GM21825 (cell line): ENCODE data around the gene C4orf33.
"Not testable (repeated sequence)": the region's sequence is repeated elsewhere in the genome, so short reads cannot be mapped to it uniquely, and the experiment has no call there.

ENCODE experiments used
- ATAC-seq: cut with Tn5 transposase; IDR thresholded peaks from one replicate; pipeline ENCODE4 v1.9.1; 2021; ENCODE audit warnings: mild to moderate bottlenecking, moderate library complexity; ENCODE audit not compliant: unreplicated experiment

C4orf33 gene

DNA sequence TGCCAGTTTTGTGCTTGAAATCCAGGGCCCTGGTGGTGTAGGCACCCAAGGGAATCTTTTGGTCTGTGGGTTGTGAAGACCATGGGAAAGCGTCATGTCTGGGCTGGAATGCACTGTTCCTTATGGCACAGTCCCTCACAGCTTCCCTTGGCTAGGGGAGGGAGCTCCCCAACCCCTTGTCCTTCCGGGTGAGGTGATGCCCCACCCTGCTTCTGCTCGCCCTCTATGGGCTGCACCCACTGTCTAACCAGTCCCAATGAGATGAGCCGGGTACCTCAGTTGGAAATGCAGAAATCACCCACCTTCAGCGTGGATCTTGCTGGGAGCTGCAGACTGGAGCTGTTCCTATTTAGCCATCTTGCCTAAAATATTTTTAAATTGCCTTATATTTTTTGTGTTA, 30.7 kb downstream of the C4orf33 start:
- ATAC-seq: not testable (repeated sequence)

DNA sequence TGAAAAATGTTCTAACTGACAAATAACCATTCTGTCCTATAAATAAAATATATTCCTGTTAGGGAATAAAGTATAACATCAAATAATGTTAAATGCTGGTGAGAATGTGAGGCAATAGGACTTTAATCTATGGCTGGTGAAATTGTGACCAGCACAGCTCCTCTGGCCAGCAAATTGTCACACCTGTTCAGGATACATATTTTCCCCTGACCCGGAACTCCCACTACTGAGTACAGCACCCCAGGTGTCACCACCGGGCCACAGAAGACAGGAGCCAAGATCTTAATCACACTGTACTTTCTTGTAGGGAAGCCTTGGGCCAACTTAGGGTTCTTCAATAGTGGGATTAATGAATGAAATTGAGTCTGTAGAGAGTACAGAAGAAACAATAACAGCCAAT, 33.2 kb downstream of the C4orf33 start:
- ATAC-seq: no peak

DNA sequence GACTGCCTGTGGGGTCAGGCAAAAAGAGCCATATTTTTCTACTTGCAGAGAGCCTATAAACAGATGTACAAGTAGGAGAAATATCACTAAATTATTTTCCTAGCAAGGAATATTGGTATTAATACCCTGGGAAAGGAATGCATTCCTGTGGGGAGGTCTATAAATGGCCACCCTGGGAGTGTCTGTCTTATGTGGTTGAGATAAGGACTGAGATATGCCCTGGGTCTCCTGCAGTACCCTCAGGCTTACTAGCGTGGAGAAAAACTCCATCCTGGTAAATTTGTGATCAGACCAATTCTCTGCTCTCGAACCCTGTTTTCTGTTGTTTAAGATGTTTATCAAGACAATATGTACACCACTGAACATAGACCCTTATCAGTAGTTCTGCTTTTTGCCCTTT, 35.4 kb downstream of the C4orf33 start:
- ATAC-seq: no peak

DNA sequence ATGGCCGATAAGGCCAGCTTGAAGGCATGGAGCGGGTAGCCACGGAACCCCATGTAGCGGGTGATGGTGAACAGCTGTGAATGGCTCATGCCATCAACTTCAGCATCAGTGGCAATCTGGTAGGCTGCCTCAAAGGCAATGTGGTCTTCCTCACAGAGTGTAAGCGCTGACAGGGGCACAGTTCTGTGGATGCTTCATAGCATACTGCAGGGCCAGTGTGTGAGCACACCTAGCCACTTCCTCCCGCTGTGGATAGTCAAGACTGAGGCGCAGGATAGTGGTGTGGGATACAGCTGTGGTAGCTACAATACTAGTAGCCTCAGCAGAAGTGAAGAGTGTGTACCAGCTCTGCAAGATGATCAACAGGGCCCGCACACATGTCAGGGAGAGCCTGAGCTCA, 40.5 kb downstream of the C4orf33 start:
- no peak for ATAC-seq

DNA sequence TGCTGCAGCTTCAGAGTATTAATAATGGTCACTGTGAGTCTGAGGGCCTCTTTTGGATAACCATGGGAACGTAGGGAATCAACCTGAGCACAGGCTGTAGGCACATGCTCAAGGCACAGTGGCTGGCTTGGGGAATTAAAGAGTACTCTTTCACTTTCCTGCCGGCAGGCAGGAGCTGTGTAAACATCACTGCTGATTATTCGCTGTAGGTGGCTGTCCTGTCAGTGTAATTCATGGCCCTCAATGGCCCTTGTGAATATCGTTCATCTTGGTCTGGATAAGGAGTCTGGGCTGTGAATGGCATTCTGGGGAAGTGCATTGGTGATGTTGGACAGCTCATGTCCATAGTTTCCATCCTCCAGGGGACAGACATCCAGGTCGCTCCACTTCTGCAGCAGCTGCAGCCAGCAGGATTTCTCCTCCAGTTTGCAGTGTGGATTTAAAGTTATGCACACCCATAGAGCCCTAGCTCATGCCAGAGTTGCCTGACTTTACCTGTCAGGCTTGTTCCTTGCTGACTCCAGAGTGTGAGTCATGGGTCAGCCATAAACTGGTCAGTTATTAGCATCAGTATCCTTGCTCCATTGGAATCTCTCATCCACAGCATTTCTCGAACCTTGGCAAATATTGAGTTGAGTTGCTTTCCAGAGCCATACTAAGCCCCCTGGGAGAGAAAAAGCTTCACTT, 43.0 kb downstream of the C4orf33 start:
- ATAC-seq: no peak

DNA sequence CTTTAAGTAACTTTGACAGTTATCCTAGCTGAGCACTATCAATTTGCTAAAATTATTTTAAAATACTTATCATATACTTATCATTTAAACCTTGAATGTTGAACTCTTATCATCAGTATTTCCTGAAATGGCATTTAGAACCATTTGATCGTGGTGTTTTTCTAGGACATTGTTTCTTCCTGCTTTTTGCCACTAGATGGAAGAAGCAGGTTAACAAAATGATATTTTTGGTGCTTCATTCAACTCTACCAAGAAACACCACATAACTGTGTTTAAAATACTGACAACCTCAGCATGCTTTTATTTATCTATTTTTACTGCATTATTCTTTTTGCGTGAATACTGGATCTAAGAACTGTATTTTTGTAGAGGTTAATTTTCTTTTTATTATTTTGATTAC, 44.6 kb downstream of the C4orf33 start:
- ATAC-seq: no peak

DNA sequence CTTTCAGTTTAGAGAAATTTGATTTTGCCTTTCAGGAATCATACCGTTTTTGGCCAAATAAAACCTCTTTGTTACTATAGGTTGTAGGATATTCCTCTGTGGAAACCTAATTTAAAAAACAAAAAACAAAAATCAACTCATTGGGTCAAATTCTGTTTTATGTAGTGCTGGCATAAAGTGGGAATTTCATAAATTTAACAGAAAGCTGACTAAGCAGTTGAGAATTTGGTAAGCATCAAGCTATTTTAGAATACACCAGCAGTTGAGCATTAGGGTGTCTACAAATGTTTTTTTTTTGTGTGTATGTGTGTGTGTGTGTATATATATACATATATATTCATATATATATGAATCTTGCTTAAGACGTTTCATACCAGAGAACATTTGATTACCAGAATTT, 47.4 kb downstream of the C4orf33 start:
- no peak for ATAC-seq

DNA sequence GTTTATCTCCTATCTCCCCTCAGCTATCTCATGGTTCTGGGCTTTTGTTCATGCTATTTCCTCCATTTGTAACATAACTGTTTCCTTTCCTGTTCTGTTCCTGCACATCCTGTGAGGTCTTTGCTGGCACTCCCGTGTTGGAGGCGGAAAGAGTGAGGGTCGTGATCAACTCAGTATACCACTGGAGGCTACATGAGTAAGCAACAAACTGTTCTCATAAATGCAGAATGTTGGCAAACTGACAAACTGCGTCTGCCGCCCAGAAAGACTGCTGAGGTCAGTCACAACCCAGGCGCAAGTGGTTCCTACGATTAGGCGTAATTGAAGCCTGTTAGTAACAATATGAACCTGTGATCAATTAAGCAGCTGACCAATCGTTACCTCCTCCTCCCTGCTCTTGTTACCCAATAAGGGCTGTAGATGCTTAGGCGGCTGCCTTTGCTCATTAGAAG, 48.8 kb downstream of the C4orf33 start:
- no peak for ATAC-seq

DNA sequence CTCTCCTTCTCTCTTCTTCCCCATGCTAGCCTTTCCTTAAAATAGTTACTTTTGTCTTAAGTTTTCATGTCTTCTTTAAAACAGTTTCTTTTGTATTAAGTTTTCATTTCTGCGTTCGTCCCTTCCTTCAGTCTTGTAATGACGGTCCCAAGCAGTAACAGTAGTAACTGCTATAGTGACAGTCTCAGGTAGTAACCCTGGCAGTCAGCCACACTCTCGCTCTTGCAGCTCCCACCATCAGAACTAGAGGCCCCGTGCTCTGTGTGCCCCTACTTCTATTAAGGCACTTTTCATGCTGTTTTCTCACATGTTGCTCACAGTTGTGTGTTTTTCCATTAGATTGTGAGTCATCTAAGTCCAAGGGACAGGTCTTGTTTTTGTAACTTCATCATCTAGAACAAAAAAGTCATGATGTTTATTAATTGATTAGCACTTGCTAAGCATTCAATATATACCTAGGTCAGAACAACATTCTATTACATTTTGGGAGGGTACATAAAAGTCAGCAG, 49.3 kb downstream of the C4orf33 start:
- no peak for ATAC-seq

DNA sequence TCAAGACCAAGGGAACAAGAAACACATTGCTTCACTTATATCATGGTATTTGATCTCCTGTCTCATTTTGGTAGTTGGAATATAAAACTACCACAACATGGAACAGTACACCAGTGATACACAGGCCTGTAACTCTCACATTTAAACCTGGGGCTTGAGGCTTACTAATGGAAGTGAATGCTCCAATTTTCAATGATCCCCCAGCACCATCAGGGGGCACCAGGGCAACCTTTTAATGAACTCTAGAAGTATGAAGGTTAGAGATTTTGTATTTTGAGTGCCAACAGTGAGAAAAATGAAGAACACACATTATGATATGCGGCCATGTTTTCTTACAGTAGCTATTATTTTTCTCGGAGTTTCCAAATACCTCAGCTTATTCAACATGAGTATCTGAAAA, 50.7 kb downstream of the C4orf33 start:
- no peak for ATAC-seq

DNA sequence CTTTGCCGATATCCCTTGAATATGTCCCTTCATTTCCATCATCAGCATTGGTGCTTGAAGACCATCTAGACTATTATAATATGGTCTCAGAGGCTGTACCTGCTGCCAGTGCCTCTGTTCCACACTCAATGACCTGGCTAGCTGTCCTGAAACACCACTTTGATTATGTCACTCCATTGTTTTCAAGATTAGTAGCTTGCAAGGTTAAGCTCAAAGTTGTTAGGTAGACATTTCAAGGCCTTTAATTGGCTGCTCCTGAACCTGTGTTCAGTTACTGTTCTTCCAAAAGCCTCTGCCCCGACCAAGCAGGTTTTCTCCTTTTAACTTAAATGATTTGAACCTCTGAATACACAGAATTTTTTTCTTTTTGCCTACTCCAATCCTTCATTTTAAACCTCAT, 52.9 kb downstream of the C4orf33 start:
- no peak for ATAC-seq

DNA sequence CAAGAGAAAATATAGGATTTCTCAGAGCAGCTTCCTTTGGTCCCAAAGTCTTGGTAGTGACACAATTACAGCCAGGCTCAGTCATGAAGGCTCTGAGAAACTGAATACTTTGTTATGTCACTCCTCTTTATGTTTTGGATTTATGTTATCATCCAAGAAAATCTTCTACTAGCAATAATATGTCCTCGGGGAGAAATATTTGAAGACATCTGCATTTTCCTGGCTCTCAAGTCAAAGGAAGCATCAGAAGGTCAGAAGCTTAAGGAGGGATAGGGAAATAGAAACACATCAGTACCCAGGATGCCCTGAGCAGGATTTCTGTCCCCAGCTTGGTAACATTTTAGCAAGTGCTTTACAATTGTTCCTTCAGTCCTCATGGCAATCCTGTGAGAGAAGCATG, 54.0 kb downstream of the C4orf33 start:
- ATAC-seq: no peak

DNA sequence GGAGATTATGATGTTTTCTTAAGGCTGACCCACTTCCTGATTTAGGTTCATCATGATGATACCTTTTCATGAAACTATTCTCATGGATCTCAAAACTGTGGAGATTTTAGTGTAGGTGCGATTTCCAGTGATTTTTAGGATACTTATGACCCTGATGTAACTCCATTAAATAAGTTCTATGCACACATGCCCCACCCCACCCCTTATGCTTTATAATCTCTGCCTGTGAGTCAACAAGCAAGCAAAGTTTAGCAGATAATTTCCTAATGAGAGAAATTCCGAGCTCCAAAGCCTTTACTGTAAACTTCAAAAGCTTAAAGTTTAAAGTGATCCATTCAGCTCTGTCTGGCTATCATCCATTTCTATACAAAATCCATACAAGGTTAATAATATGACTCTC, 56.4 kb downstream of the C4orf33 start:
- no peak for ATAC-seq

DNA sequence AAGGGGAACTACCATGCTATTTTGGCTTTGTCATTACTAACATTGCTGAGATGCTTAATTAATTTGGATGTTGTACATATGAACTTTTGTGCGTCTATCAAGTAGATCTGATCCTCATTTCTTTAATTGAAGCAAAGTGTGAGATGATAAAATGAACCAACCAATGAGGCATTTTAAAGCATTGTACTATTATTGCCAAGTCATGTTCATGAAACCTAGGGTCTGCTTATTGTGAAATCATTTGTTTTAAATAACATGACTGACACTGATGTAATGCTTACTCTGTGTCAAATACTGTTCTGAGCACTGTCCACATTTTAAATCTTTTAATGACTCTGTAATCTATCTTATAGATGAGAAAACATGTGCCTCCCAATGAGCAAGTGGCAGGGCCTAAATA, 57.7 kb downstream of the C4orf33 start:
- no peak for ATAC-seq

DNA sequence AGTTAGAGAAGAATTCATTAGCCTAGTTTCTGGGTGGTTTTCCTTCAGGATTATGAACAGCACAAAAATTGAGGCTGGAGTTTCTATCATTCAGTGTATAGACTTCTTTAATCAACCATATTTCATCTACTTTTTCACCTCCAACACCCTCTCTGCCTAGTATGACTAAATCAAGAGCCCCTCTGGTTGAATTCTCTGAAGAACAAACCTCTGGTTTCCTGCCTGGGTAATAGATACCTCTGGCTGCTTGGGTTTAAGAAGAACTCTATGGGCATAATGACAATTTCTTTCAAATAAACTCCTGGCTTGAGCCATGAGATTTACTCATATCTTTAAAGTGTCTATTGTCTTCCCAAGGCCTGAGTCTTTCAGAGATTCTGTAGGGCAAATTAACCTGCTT, 66.5 kb downstream of the C4orf33 start:
- ATAC-seq: no peak

DNA sequence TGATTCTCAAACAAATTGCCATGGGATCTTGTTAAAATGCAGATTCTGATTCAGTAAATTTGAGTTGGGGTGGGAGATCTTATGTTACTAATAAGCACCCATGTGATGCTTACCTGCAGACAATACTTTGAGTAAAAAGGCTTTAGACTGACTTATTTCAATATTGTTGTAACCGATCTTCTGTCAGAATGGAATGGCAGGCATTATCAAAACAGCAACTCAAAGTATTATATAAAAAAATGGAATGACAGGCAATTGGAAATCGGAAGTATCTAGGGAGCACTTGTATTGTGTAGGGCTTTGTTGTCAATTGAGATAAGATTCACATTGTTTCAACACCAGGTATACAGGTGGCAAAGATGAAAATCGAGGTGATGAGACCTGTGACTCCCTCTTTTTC, 67.5 kb downstream of the C4orf33 start:
- no peak for ATAC-seq

DNA sequence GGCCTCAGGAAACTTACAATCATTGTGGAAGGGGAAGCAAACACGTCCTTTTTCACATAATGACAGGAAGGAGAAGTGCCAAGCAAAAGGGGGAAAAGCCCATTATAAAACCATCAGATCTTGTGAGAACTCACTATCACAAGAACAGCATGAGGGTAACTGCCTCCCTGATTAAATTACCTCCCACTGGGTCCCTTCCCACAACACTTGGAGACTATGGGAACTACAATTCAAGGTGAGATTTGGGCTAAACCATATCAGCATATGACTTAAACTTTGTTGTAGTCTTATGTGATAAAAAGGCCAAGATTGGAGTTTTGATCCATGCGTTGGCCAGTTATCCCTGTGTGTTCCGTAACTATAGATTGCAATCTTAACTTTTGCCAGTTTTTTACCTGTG, 68.3 kb downstream of the C4orf33 start:
- no peak for ATAC-seq
